K562 (cell line): ENCODE measurements around the gene ERCC3. TPM values are rescaled to one million over a fixed set of nuclear protein-coding genes. Genes with fewer than 3 reads are reported as not detected.

ENCODE experiments used
- HDGF ChIP-seq: fragments of 450-650 bp; IDR thresholded peaks from 2 replicates; pipeline ENCODE4 v1.6.1; 2016
- HMG20B ChIP-seq: fragments of 250-450 bp; sonication (Bioruptor Pico); IDR thresholded peaks from 2 replicates; pipeline ENCODE4 v1.5.0; 2021; ENCODE audit warnings: mild to moderate bottlenecking
- L3MBTL2 ChIP-seq: fragments of 450-650 bp; IDR thresholded peaks from 2 replicates; pipeline ENCODE4 v1.6.1; 2016; ENCODE audit warnings: mild to moderate bottlenecking, moderate library complexity
- NFYB ChIP-seq: IDR thresholded peaks from 2 replicates; pipeline ENCODE4 v1.6.1; 2011; ENCODE audit warnings: mild to moderate bottlenecking, moderate library complexity; ENCODE audit not compliant: insufficient read length; ENCODE audit errors: extremely low read depth
- PTBP1 ChIP-seq: fragments of 200-400 bp; formaldehyde crosslinking; IDR thresholded peaks from 2 replicates; pipeline ENCODE4 v1.6.1; 2017; ENCODE audit warnings: low read depth, low read length
- RAD21 ChIP-seq, 2 experiments: fragments of 250-450 bp in 1 of 2; fragments of 450-650 bp in 1 of 2; sonication (Bioruptor Pico) in 1 of 2; formaldehyde crosslinking in 1 of 2; IDR thresholded peaks in 1 of 2; conservative IDR thresholded peaks in 1 of 2; 2 replicates each; pipeline versions ENCODE4 v1.4.0 to v1.8.0; 2020 to 2022; ENCODE audit warnings: mild to moderate bottlenecking in 2 of 2, moderate library complexity in 1 of 2
- RBM25 ChIP-seq: fragments of 200-400 bp; formaldehyde crosslinking; IDR thresholded peaks from 2 replicates; pipeline ENCODE4 v1.6.1; 2018; ENCODE audit warnings: low read length, low read depth, moderate library complexity; ENCODE audit not compliant: severe bottlenecking
- RBM39 ChIP-seq: fragments of 200-400 bp; formaldehyde crosslinking; optimal IDR thresholded peaks from 2 replicates; pipeline ENCODE3; 2018; ENCODE audit warnings: low read depth, low read length
- RNF2 ChIP-seq: sonication (generic); IDR thresholded peaks from 2 replicates; pipeline ENCODE4 v1.6.1; 2016
- STAT5A ChIP-seq: IDR thresholded peaks from 2 replicates; pipeline ENCODE4 v1.6.1; 2012; ENCODE audit warnings: low read length, inconsistent platforms, borderline replicate concordance
- ZNF143 ChIP-seq: sonication (generic); formaldehyde crosslinking; IDR thresholded peaks from 2 replicates; pipeline ENCODE4 v1.9.0; 2022; ENCODE audit warnings: mild to moderate bottlenecking, missing genetic modification reagents
- ZNF408 ChIP-seq: fragments of 250-450 bp; sonication (Bioruptor Pico); IDR thresholded peaks from 2 replicates; pipeline ENCODE4 v1.4.0; 2020; ENCODE audit warnings: low read depth, mild to moderate bottlenecking, moderate library complexity
- polyA plus RNA-seq, 8 experiments: library from polyadenylated mRNA; depleted of rRNA in 4 of 8; stranded (reverse) in 5 of 8; unstranded in 3 of 8; fragments of >200 nt; fragmentation: Nextera tagmentation in 2 of 8; fragmentation: Illumina TruSeq in 1 of 8; extraction: Ambion mirVana in 2 of 8; extraction: Trizol in 1 of 8; gene quantifications; 2 replicates each; pipeline versions ENCODE4 v1.2.1 to v1.2.3, GENCODE V29; 2011 to 2014; ENCODE audit warnings: inconsistent platforms in 1 of 8, missing spikeins in 1 of 8
- total RNA-seq, 7 experiments: library from RNA; depleted of rRNA in 6 of 7; stranded (reverse); fragments of >200 nt in 6 of 7; fragmentation: Illumina TruSeq in 2 of 7; extraction: Trizol in 2 of 7; gene quantifications; 2 replicates each; pipeline versions ENCODE4 v1.2.1 to v1.2.3, GENCODE V29; 2011 to 2021; ENCODE audit warnings: low replicate concordance in 1 of 7
- TF ChIP-seq, protein P1 (sequence below): fragments of 200-600 bp; sonication (generic); IDR thresholded peaks from one replicate; pipeline ENCODE4 v1.6.1; 2012; ENCODE audit warnings: mild to moderate bottlenecking, low read depth, low read length, inconsistent platforms
- TF ChIP-seq, protein P2 (sequence below), 2 experiments: fragments of 450-650 bp in 1 of 2; sonication (generic) in 1 of 2; formaldehyde crosslinking in 1 of 2; IDR thresholded peaks in 1 of 2; conservative IDR thresholded peaks in 1 of 2; 2 replicates each; pipeline versions ENCODE4 v1.6.1 to v1.8.1; 2016 to 2023; ENCODE audit warnings: mild to moderate bottlenecking in 2 of 2, moderate library complexity in 2 of 2, inconsistent platforms in 1 of 2, missing genetic modification reagents in 1 of 2
- TF ChIP-seq, protein P3 (sequence below): fragments of 450-650 bp; formaldehyde crosslinking; IDR thresholded peaks from 2 replicates; pipeline ENCODE4 v1.4.0; 2022; ENCODE audit warnings: mild to moderate bottlenecking, moderate library complexity

Gene ERCC3
- total and polyA plus RNA-seq, 9 of the 15 experiments (the other 6 are each of a cell fraction or from before 2014, with no cell fraction given): 17.9 to 61.5 (median 43.1) TPM

DNA sequence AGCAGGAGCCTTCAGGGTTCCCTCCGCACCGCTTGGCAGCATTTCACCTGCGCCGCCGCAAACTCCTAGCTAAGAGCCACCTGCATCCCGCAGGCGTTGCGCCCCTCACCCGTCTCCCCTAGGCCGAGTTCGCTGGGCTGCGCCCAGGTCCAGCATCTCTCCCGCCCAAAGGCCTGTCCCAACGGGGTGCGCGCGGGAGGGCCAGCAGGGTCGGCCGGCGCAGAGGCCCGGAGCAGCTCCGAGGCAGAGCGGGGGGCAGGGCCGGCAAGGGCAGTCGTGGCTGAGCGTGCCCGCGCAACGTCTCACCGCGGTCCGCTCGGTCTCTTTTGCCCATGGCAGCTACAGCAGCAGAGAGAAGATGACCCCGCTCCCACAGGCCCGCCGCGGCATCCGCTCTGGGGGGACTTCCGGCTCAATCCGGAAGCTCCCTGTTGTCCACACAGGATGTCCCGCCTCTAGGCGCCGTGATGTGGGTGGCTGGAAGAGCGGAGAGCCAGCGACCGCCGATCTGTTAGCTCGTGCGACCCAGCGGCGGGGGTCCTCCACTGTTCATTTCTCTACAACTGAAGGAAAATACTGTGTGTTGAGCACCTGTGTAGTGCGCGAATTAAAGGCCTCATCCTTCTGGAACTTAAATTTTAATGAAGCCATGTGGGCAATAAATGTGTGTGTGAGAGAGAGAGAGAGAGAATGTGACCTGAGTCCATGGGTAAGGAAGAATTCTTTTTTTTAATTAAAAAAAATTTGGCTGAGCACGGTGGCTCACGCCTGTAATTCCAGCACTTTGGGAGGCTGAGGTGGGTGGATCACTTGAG is at the start of gene ERCC3 (continued):
- TF ChIP-seq ZNF143 (CRISPR knock-in tag) (no peak), RBM39 (no peak), RAD21 (CRISPR knock-in tag; conservative IDR thresholded peaks at IDR 0.05 in 1 of 2, IDR thresholded peaks at IDR 0.05 in 1 of 2) (no peak), HMG20B (no peak), RBM25 (no peak), RNF2 (no peak), L3MBTL2 (peak; percentile 62; the same call in 1 of the 2 replicates), ZNF408 (no peak), PTBP1 (no peak), HDGF (no peak), STAT5A (no peak), NFYB (no peak)
- TF ChIP-seq, protein P1, sequence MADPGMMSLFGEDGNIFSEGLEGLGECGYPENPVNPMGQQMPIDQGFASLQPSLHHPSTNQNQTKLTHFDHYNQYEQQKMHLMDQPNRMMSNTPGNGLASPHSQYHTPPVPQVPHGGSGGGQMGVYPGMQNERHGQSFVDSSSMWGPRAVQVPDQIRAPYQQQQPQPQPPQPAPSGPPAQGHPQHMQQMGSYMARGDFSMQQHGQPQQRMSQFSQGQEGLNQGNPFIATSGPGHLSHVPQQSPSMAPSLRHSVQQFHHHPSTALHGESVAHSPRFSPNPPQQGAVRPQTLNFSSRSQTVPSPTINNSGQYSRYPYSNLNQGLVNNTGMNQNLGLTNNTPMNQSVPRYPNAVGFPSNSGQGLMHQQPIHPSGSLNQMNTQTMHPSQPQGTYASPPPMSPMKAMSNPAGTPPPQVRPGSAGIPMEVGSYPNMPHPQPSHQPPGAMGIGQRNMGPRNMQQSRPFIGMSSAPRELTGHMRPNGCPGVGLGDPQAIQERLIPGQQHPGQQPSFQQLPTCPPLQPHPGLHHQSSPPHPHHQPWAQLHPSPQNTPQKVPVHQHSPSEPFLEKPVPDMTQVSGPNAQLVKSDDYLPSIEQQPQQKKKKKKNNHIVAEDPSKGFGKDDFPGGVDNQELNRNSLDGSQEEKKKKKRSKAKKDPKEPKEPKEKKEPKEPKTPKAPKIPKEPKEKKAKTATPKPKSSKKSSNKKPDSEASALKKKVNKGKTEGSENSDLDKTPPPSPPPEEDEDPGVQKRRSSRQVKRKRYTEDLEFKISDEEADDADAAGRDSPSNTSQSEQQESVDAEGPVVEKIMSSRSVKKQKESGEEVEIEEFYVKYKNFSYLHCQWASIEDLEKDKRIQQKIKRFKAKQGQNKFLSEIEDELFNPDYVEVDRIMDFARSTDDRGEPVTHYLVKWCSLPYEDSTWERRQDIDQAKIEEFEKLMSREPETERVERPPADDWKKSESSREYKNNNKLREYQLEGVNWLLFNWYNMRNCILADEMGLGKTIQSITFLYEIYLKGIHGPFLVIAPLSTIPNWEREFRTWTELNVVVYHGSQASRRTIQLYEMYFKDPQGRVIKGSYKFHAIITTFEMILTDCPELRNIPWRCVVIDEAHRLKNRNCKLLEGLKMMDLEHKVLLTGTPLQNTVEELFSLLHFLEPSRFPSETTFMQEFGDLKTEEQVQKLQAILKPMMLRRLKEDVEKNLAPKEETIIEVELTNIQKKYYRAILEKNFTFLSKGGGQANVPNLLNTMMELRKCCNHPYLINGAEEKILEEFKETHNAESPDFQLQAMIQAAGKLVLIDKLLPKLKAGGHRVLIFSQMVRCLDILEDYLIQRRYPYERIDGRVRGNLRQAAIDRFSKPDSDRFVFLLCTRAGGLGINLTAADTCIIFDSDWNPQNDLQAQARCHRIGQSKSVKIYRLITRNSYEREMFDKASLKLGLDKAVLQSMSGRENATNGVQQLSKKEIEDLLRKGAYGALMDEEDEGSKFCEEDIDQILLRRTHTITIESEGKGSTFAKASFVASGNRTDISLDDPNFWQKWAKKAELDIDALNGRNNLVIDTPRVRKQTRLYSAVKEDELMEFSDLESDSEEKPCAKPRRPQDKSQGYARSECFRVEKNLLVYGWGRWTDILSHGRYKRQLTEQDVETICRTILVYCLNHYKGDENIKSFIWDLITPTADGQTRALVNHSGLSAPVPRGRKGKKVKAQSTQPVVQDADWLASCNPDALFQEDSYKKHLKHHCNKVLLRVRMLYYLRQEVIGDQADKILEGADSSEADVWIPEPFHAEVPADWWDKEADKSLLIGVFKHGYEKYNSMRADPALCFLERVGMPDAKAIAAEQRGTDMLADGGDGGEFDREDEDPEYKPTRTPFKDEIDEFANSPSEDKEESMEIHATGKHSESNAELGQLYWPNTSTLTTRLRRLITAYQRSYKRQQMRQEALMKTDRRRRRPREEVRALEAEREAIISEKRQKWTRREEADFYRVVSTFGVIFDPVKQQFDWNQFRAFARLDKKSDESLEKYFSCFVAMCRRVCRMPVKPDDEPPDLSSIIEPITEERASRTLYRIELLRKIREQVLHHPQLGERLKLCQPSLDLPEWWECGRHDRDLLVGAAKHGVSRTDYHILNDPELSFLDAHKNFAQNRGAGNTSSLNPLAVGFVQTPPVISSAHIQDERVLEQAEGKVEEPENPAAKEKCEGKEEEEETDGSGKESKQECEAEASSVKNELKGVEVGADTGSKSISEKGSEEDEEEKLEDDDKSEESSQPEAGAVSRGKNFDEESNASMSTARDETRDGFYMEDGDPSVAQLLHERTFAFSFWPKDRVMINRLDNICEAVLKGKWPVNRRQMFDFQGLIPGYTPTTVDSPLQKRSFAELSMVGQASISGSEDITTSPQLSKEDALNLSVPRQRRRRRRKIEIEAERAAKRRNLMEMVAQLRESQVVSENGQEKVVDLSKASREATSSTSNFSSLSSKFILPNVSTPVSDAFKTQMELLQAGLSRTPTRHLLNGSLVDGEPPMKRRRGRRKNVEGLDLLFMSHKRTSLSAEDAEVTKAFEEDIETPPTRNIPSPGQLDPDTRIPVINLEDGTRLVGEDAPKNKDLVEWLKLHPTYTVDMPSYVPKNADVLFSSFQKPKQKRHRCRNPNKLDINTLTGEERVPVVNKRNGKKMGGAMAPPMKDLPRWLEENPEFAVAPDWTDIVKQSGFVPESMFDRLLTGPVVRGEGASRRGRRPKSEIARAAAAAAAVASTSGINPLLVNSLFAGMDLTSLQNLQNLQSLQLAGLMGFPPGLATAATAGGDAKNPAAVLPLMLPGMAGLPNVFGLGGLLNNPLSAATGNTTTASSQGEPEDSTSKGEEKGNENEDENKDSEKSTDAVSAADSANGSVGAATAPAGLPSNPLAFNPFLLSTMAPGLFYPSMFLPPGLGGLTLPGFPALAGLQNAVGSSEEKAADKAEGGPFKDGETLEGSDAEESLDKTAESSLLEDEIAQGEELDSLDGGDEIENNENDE: no peak
- TF ChIP-seq, protein P2, sequence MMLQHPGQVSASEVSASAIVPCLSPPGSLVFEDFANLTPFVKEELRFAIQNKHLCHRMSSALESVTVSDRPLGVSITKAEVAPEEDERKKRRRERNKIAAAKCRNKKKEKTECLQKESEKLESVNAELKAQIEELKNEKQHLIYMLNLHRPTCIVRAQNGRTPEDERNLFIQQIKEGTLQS (IDR thresholded peaks at IDR 0.05): no peak
- TF ChIP-seq, protein P2 (CRISPR knock-in tag; conservative IDR thresholded peaks at IDR 0.05): no peak
- TF ChIP-seq, protein P3, sequence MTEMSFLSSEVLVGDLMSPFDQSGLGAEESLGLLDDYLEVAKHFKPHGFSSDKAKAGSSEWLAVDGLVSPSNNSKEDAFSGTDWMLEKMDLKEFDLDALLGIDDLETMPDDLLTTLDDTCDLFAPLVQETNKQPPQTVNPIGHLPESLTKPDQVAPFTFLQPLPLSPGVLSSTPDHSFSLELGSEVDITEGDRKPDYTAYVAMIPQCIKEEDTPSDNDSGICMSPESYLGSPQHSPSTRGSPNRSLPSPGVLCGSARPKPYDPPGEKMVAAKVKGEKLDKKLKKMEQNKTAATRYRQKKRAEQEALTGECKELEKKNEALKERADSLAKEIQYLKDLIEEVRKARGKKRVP: no peak
